ENCODE data around the gene ATG13. TPM values are rescaled to one million over a fixed set of nuclear protein-coding genes. Genes with fewer than 3 reads are reported as not detected.

ATG13 gene
- total RNA-seq, 2 donors from 2014 or later = 54.3 to 172 TPM

- intact Hi-C loops (cut with DNase I) = no loop called here
- no peak for DNase-seq (ENCODE audit: low spot score)
Measured at GRCh38 chr11:46664612-46665011, 47.3 kb downstream of the ATG13 start.

GRCh38 chr11:46665356-46665755, 48.0 kb downstream of the ATG13 start:
- H3K36me3 ChIP-seq = peaks cover 6 to 19% of the 10 kb centered on the region in 2 donors
- DNase-seq (ENCODE audit: low spot score) = no peak

More at GRCh38 chr11:46664612-46665011, 47.3 kb downstream of the ATG13 start:
- peaks cover 6 to 15% of the 10 kb centered on the region in 2 donors for H3K36me3 ChIP-seq
- no peaks in the 10 kb centered on the region for H3K27me3 ChIP-seq (replicated peaks; ENCODE audit: insufficient read depth)
- H3K4me3 ChIP-seq = no peak overlapping the region
- H3K9me3 ChIP-seq = no peaks in the 10 kb centered on the region
- TF ChIP-seq POLR2A (IDR thresholded peaks at IDR 0.05) (no peak), CTCF (IDR thresholded peaks at IDR 0.05) (no peak), POLR2AphosphoS5 (IDR thresholded peaks at IDR 0.05) (no peak)
- no peaks in the 10 kb centered on the region for H3K4me1 ChIP-seq (replicated peaks)
- no peak overlapping the region for H3K27ac ChIP-seq
- WGBS = 78% methylated on average over 6 of the region's 6 CpGs

GRCh38 chr11:46666516-46666915, 49.2 kb downstream of the ATG13 start:
- WGBS = 56% methylated on average over 5 of the region's 5 CpGs
- Histone ChIP-seq H3K27ac (peak overlapping the region in 1 of 2 donors; percentile 1), H3K4me1 (replicated peaks) (no peaks in the 10 kb centered on the region), H3K9me3 (no peaks in the 10 kb centered on the region), H3K4me3 (no peak overlapping the region), H3K36me3 (peaks cover 5 to 19% of the 10 kb centered on the region in 2 donors), H3K27me3 (replicated peaks; ENCODE audit: insufficient read depth) (no peaks in the 10 kb centered on the region)
- TF ChIP-seq POLR2A (IDR thresholded peaks at IDR 0.05) (no peak), POLR2AphosphoS5 (IDR thresholded peaks at IDR 0.05) (no peak), CTCF (IDR thresholded peaks at IDR 0.05) (no peak)
- DNase-seq (ENCODE audit: low spot score) = no peak
- intact Hi-C loops (cut with DNase I) = no loop called here

More at GRCh38 chr11:46665356-46665755, 48.0 kb downstream of the ATG13 start:
- intact Hi-C loops (cut with DNase I) = no loop called here
- WGBS = 92% methylated on average over 1 of the region's 1 CpG
- Histone ChIP-seq H3K4me1 (replicated peaks) (no peaks in the 10 kb centered on the region), H3K4me3 (no peak overlapping the region), H3K27ac (no peak overlapping the region), H3K27me3 (replicated peaks; ENCODE audit: insufficient read depth) (no peaks in the 10 kb centered on the region), H3K9me3 (no peaks in the 10 kb centered on the region)
- TF ChIP-seq POLR2A (IDR thresholded peaks at IDR 0.05) (no peak), CTCF (IDR thresholded peaks at IDR 0.05) (no peak), POLR2AphosphoS5 (IDR thresholded peaks at IDR 0.05) (no peak)

- WGBS = 63% methylated on average over 2 of the region's 2 CpGs
- TF ChIP-seq POLR2A (IDR thresholded peaks at IDR 0.05) (no peak), CTCF (IDR thresholded peaks at IDR 0.05) (no peak)
- H3K9me3 ChIP-seq = no peaks in the 10 kb centered on the region
- peak overlapping the region in 1 of 2 donors; percentile 1 for H3K27ac ChIP-seq
- no peak overlapping the region for H3K4me3 ChIP-seq
- intact Hi-C loops (cut with DNase I) = no loop called here
- H3K36me3 ChIP-seq = peaks cover 4 to 19% of the 10 kb centered on the region in 2 donors
- no peaks in the 10 kb centered on the region for H3K4me1 ChIP-seq (replicated peaks)
- DNase-seq (ENCODE audit: low spot score) = no peak
- H3K27me3 ChIP-seq (replicated peaks; ENCODE audit: insufficient read depth) = no peaks in the 10 kb centered on the region
Measured at GRCh38 chr11:46667043-46667481, 49.7 kb downstream of the ATG13 start.

GRCh38 chr11:46668480-46669085, 51.2 kb downstream of the ATG13 start:
- Histone ChIP-seq H3K4me3 (no peak overlapping the region), H3K4me1 (replicated peaks) (no peaks in the 10 kb centered on the region), H3K27ac (no peak overlapping the region), H3K27me3 (replicated peaks; ENCODE audit: insufficient read depth) (no peaks in the 10 kb centered on the region), H3K9me3 (no peaks in the 10 kb centered on the region), H3K36me3 (peaks cover 4 to 15% of the 10 kb centered on the region in 2 donors)
- no peak for TF ChIP-seq CTCF (IDR thresholded peaks at IDR 0.05)
- no peak for TF ChIP-seq POLR2AphosphoS5 (IDR thresholded peaks at IDR 0.05)
- TF ChIP-seq POLR2A (IDR thresholded peaks at IDR 0.05) = no peak
- DNase-seq (ENCODE audit: low spot score) = no peak
- WGBS = 91% methylated on average over 12 of the region's 12 CpGs
- intact Hi-C loops (cut with DNase I) = no loop called here
